ENCODE data around the gene RAPGEF6.
"Not testable (repeated sequence)": the region's sequence is repeated elsewhere in the genome, so short reads cannot be mapped to it uniquely, and the experiment has no call there.

The RAPGEF6 gene

DNA sequence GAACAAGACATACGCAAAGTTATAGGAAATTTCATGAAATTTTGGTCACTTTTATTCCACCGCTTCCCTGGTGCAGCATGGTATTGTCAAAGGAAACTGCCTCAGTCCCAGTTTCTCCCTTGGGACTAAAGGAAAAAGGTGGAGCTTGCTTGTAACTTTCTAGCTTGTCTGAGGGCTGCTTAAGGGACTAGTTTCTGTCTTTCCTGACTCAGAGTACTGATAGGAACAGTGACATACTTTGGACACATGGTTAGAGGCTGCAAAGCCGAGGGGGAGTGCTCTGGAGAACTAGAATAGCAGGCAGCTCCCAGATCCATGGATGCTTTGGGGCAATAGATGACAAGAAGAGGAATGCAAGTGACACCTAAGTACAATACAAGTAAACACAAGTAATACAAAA is 234.4 kb downstream of the RAPGEF6 start:
- no peak overlapping the region for H3K9ac ChIP-seq (ENCODE audit: low read length)
- H3K23ac ChIP-seq (ENCODE audit: low read length), result no peak overlapping the region
- WGBS (ENCODE audit: extremely low coverage, insufficient coverage, insufficient read length), result no CpG with 5 or more reads among the region's 3 CpGs
- H2BK12ac ChIP-seq (ENCODE audit: low read length), result no peak overlapping the region
- no peak overlapping the region for H2AFZ ChIP-seq (ENCODE audit: insufficient read depth, low read length, poor library complexity)
- no peak overlapping the region for H3K27ac ChIP-seq (ENCODE audit: low read depth, low read length)
- no peak overlapping the region for H3K4ac ChIP-seq (ENCODE audit: low read depth, low read length)
- peaks cover 0 to 1% of the 10 kb centered on the region in 2 experiments for H3K4me1 ChIP-seq (ENCODE audit: control insufficient read depth in 1 of 2, insufficient read depth in 2 of 2, low read length in 2 of 2)
- DNase-seq, result peak; percentile 17 to 50
- H2BK5ac ChIP-seq (ENCODE audit: low read depth, low read length, poor library complexity), result no peak overlapping the region
- H2AK5ac ChIP-seq (ENCODE audit: low read length), result no peak overlapping the region
- H3K79me1 ChIP-seq (ENCODE audit: low read length), result no peaks in the 10 kb centered on the region
- peaks cover 3 to 6% of the 10 kb centered on the region in 2 experiments for H3K36me3 ChIP-seq (ENCODE audit: control insufficient read depth in 1 of 2, insufficient read depth in 2 of 2, low read length in 2 of 2)
- H4K91ac ChIP-seq (ENCODE audit: low read depth, low read length), result no peak overlapping the region
- H3K79me2 ChIP-seq (ENCODE audit: control insufficient read depth, insufficient read depth, low read length, poor library complexity), result no peaks in the 10 kb centered on the region
- no peak overlapping the region for H3K4me2 ChIP-seq (ENCODE audit: low read length)
- H2BK120ac ChIP-seq (ENCODE audit: insufficient read depth, low read length, poor library complexity), result no peak overlapping the region
- H4K12ac ChIP-seq (ENCODE audit: low read depth, low read length), result no peak overlapping the region
- H3K14ac ChIP-seq (ENCODE audit: low read length), result no peak overlapping the region
- H3K18ac ChIP-seq (ENCODE audit: low read length), result no peak overlapping the region
- no peaks in the 10 kb centered on the region for H3K27me3 ChIP-seq (ENCODE audit: insufficient read depth, low read length)
- H3K9me3 ChIP-seq (ENCODE audit: insufficient read depth, low read depth, low read length), result no peaks in the 10 kb centered on the region
- no peak overlapping the region for H4K8ac ChIP-seq (ENCODE audit: low read depth, low read length)
- no peak overlapping the region for H3K4me3 ChIP-seq (ENCODE audit: low read depth, low read length)

DNA sequence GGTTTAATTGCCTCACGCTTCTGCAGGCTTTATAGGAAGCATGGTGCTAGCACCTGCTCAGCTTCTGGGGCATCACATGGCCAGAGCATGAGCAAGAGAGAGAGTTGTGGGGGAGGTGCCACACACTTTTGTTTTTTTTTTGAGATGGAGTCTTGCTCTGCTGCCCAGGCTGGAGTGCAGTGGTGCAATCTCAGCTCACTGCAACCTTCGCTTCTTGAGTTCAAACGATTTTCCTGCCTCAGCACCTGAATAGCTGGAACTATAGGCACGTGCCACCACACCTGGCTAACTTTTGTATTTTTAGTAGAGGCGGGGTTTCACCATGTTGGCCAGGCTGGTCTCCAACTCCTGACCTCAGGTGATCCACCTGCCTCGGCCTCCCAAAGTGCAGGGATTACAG is 236.0 kb downstream of the RAPGEF6 start:
- H3K4me1 ChIP-seq (ENCODE audit: control insufficient read depth in 1 of 2, insufficient read depth in 2 of 2, low read length in 2 of 2); H3K14ac ChIP-seq (ENCODE audit: low read length); H3K27me3 ChIP-seq (ENCODE audit: insufficient read depth, low read length); H3K36me3 ChIP-seq (ENCODE audit: control insufficient read depth in 1 of 2, insufficient read depth in 2 of 2, low read length in 2 of 2); H3K4me2 ChIP-seq (ENCODE audit: low read length); H3K23ac ChIP-seq (ENCODE audit: low read length); DNase-seq; H3K18ac ChIP-seq (ENCODE audit: low read length); H2BK12ac ChIP-seq (ENCODE audit: low read length); H2BK120ac ChIP-seq (ENCODE audit: insufficient read depth, low read length, poor library complexity); H2AK5ac ChIP-seq (ENCODE audit: low read length); H4K8ac ChIP-seq (ENCODE audit: low read depth, low read length); H3K27ac ChIP-seq (ENCODE audit: low read depth, low read length); H2AFZ ChIP-seq (ENCODE audit: insufficient read depth, low read length, poor library complexity); H3K79me2 ChIP-seq (ENCODE audit: control insufficient read depth, insufficient read depth, low read length, poor library complexity); H2BK5ac ChIP-seq (ENCODE audit: low read depth, low read length, poor library complexity); H4K12ac ChIP-seq (ENCODE audit: low read depth, low read length); H3K4ac ChIP-seq (ENCODE audit: low read depth, low read length); H3K9me3 ChIP-seq (ENCODE audit: insufficient read depth, low read depth, low read length); H3K9ac ChIP-seq (ENCODE audit: low read length); H4K91ac ChIP-seq (ENCODE audit: low read depth, low read length); H3K79me1 ChIP-seq (ENCODE audit: low read length); H3K4me3 ChIP-seq (ENCODE audit: low read depth, low read length): not testable (repeated sequence)
- no CpG with 5 or more reads among the region's 6 CpGs for WGBS (ENCODE audit: extremely low coverage, insufficient coverage, insufficient read length)

DNA sequence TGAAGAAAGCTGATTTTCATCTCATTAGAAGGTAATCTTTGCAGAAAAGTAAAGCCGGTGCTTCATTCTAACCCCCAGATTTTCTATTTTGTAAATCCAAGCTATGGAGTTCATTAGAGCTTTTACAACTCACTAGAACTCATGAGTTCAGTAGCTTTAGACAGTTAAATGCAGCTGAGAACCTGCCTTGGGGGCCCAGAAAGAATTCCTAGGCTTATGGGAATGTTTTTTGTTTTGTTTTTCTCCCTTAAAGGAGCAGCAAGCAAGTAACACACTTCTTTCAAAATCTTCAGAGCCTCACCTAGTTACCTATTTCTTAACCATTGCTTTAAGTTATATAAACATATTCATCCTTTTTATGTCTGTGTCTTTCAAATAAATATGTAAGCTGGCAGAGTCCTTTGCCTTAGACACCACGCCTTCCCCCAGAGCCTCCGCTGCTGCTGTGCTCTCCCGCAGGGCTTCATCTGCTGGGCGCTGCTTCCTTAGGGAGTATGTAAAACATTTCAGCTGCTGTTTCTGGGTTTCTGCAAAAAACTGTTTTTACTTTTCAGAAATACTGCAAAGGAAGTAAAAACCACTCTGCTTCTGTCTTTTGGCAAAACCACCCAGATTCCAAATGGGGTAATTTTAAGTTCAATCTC is 238.3 kb downstream of the RAPGEF6 start:
- Histone ChIP-seq H3K4me3 (ENCODE audit: low read depth, low read length) (no peak overlapping the region), H2AK5ac (ENCODE audit: low read length) (no peak overlapping the region), H3K14ac (ENCODE audit: low read length) (no peak overlapping the region), H3K27me3 (ENCODE audit: insufficient read depth, low read length) (no peaks in the 10 kb centered on the region), H4K91ac (ENCODE audit: low read depth, low read length) (no peak overlapping the region), H3K23ac (ENCODE audit: low read length) (no peak overlapping the region), H3K4ac (ENCODE audit: low read depth, low read length) (no peak overlapping the region), H4K12ac (ENCODE audit: low read depth, low read length) (no peak overlapping the region), H4K8ac (ENCODE audit: low read depth, low read length) (no peak overlapping the region), H3K27ac (ENCODE audit: low read depth, low read length) (no peak overlapping the region), H3K36me3 (ENCODE audit: control insufficient read depth in 1 of 2, insufficient read depth in 2 of 2, low read length in 2 of 2) (peaks cover 4 to 7% of the 10 kb centered on the region in 2 experiments), H2BK120ac (ENCODE audit: insufficient read depth, low read length, poor library complexity) (no peak overlapping the region), H3K79me2 (ENCODE audit: control insufficient read depth, insufficient read depth, low read length, poor library complexity) (no peaks in the 10 kb centered on the region), H2AFZ (ENCODE audit: insufficient read depth, low read length, poor library complexity) (no peak overlapping the region), H2BK12ac (ENCODE audit: low read length) (no peak overlapping the region), H3K4me1 (ENCODE audit: control insufficient read depth in 1 of 2, insufficient read depth in 2 of 2, low read length in 2 of 2) (no peaks in the 10 kb centered on the region), H3K9me3 (ENCODE audit: insufficient read depth, low read depth, low read length) (no peaks in the 10 kb centered on the region), H3K79me1 (ENCODE audit: low read length) (no peaks in the 10 kb centered on the region), H3K9ac (ENCODE audit: low read length) (no peak overlapping the region), H3K18ac (ENCODE audit: low read length) (no peak overlapping the region), H2BK5ac (ENCODE audit: low read depth, low read length, poor library complexity) (no peak overlapping the region), H3K4me2 (ENCODE audit: low read length) (no peak overlapping the region)
- no CpG with 5 or more reads among the region's 5 CpGs for WGBS (ENCODE audit: extremely low coverage, insufficient coverage, insufficient read length)
- DNase-seq, result no peak

DNA sequence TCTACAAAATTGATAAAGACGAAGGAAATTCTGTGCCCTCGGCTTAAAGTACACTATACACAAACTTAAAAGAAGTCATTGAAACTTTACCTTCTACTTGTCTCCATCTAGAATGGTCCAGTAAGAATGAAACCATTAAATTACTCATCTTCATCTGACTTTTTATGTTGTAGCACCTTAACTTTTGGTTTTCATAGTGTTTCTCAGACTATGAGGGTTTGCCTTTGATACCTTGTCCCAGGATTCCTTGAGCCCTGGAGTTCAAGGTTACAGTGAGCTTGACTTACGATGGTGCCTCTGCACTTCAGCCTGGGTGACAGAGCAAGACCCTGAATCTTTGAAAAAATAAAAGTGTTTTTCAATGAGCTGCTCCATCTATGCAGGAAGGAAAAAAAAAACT is 239.0 kb downstream of the RAPGEF6 start:
- Histone ChIP-seq H2AFZ (ENCODE audit: insufficient read depth, low read length, poor library complexity) (no peak overlapping the region), H3K18ac (ENCODE audit: low read length) (no peak overlapping the region), H3K9me3 (ENCODE audit: insufficient read depth, low read depth, low read length) (no peaks in the 10 kb centered on the region), H4K12ac (ENCODE audit: low read depth, low read length) (no peak overlapping the region), H3K79me2 (ENCODE audit: control insufficient read depth, insufficient read depth, low read length, poor library complexity) (no peaks in the 10 kb centered on the region), H4K91ac (ENCODE audit: low read depth, low read length) (no peak overlapping the region), H2AK5ac (ENCODE audit: low read length) (no peak overlapping the region), H3K9ac (ENCODE audit: low read length) (no peak overlapping the region), H3K36me3 (ENCODE audit: control insufficient read depth in 1 of 2, insufficient read depth in 2 of 2, low read length in 2 of 2) (peaks cover 7% of the 10 kb centered on the region in 2 experiments), H3K14ac (ENCODE audit: low read length) (no peak overlapping the region), H3K4me2 (ENCODE audit: low read length) (no peak overlapping the region), H3K4ac (ENCODE audit: low read depth, low read length) (no peak overlapping the region), H3K4me3 (ENCODE audit: low read depth, low read length) (no peak overlapping the region), H3K23ac (ENCODE audit: low read length) (no peak overlapping the region), H2BK12ac (ENCODE audit: low read length) (no peak overlapping the region), H2BK120ac (ENCODE audit: insufficient read depth, low read length, poor library complexity) (no peak overlapping the region), H3K4me1 (ENCODE audit: control insufficient read depth in 1 of 2, insufficient read depth in 2 of 2, low read length in 2 of 2) (no peaks in the 10 kb centered on the region), H3K27me3 (ENCODE audit: insufficient read depth, low read length) (no peaks in the 10 kb centered on the region), H3K79me1 (ENCODE audit: low read length) (no peaks in the 10 kb centered on the region), H4K8ac (ENCODE audit: low read depth, low read length) (no peak overlapping the region), H3K27ac (ENCODE audit: low read depth, low read length) (no peak overlapping the region), H2BK5ac (ENCODE audit: low read depth, low read length, poor library complexity) (no peak overlapping the region)
- no CpG with 5 or more reads among the region's 3 CpGs for WGBS (ENCODE audit: extremely low coverage, insufficient coverage, insufficient read length)
- no peak for DNase-seq
